Measurements from ENCODE around the gene EBPL. TPM values are rescaled to one million over a fixed set of nuclear protein-coding genes. Genes with fewer than 3 reads are reported as not detected.

The EBPL gene
- total RNA-seq, 6 experiments from 2014 or later = 69.5 to 82.8 (median 75.5) TPM

- no peak overlapping the region for H3K27ac Mint-ChIP-seq
- peaks cover 8% of the 10 kb centered on the region for H3K4me1 Mint-ChIP-seq (ENCODE audit: low read depth)
- no peak overlapping the region for H3K4me3 Mint-ChIP-seq
- no peak for TF ChIP-seq CTCF (IDR thresholded peaks at IDR 0.05)
- H3K36me3 Mint-ChIP-seq (ENCODE audit: low read depth) = no peaks in the 10 kb centered on the region
- peaks cover 3% of the 10 kb centered on the region; the same call in 1 of the 2 replicates for H3K27me3 Mint-ChIP-seq (ENCODE audit: insufficient read depth)
- no peak for DNase-seq
- no peaks in the 10 kb centered on the region for H3K9me3 Mint-ChIP-seq
These were observed 59.1 kb downstream of the EBPL start for GRCh38 chr13:49632156-49632555.

- Mint-ChIP-seq H3K4me3 (no peak overlapping the region), H3K27ac (no peak overlapping the region), H3K27me3 (ENCODE audit: insufficient read depth) (peaks cover 3% of the 10 kb centered on the region; the same call in 1 of the 2 replicates), H3K4me1 (ENCODE audit: low read depth) (peaks cover 15% of the 10 kb centered on the region), H3K36me3 (ENCODE audit: low read depth) (no peaks in the 10 kb centered on the region), H3K9me3 (no peaks in the 10 kb centered on the region)
- no peak for TF ChIP-seq CTCF (IDR thresholded peaks at IDR 0.05)
- DNase-seq = no peak
These were observed 60.7 kb downstream of the EBPL start for GRCh38 chr13:49630580-49630979.

GRCh38 chr13:49629947-49630346, 61.3 kb downstream of the EBPL start:
- Mint-ChIP-seq H3K4me3 (no peak overlapping the region), H3K36me3 (ENCODE audit: low read depth) (no peaks in the 10 kb centered on the region), H3K4me1 (ENCODE audit: low read depth) (peaks cover 15% of the 10 kb centered on the region), H3K27ac (no peak overlapping the region), H3K27me3 (ENCODE audit: insufficient read depth) (peaks cover 3% of the 10 kb centered on the region; the same call in 1 of the 2 replicates), H3K9me3 (no peaks in the 10 kb centered on the region)
- no peak for TF ChIP-seq CTCF (IDR thresholded peaks at IDR 0.05)
- no peak for DNase-seq

- Mint-ChIP-seq H3K27ac (no peak overlapping the region), H3K4me3 (no peak overlapping the region), H3K9me3 (no peaks in the 10 kb centered on the region), H3K4me1 (ENCODE audit: low read depth) (peaks cover 15% of the 10 kb centered on the region), H3K27me3 (ENCODE audit: insufficient read depth) (peaks cover 3% of the 10 kb centered on the region), H3K36me3 (ENCODE audit: low read depth) (no peaks in the 10 kb centered on the region)
- TF ChIP-seq CTCF (IDR thresholded peaks at IDR 0.05) = no peak
- no peak for DNase-seq
These were observed 61.9 kb downstream of the EBPL start for GRCh38 chr13:49629196-49629938.

GRCh38 chr13:49627831-49628652, 63.2 kb downstream of the EBPL start, which contains the start of gene ARL11:
Gene ARL11, plus strand, starts transcription at chr13:49628507. Its CDS starts 1,941 bp downstream, at chr13:49630448.
- H3K36me3 Mint-ChIP-seq (ENCODE audit: low read depth) = no peaks in the 10 kb centered on the region
- peaks cover 6% of the 10 kb centered on the region for H3K27me3 Mint-ChIP-seq (ENCODE audit: insufficient read depth)
- no peak within 1 kb of the TSS for H3K4me3 Mint-ChIP-seq
- no peaks in the 10 kb centered on the region for H3K9me3 Mint-ChIP-seq
- H3K4me1 Mint-ChIP-seq (ENCODE audit: low read depth) = peaks cover 15% of the 10 kb centered on the region
- TF ChIP-seq CTCF (IDR thresholded peaks at IDR 0.05) = no peak
- no peak for DNase-seq
- H3K27ac Mint-ChIP-seq = no peak within 1 kb of the TSS
